CD4-positive, alpha-beta T cell treated with Interferon gamma for 1 hour (primary cell): ENCODE data around the gene PDGFRA.
"Not testable (repeated sequence)": the region's sequence is repeated elsewhere in the genome, so short reads cannot be mapped to it uniquely, and the experiment has no call there.

ENCODE experiments used
- DNase-seq: peaks from one replicate; pipeline ENCODE4 v3.0.0-alpha.2; 2020

PDGFRA gene

GRCh38 chr4:54228056-54228527 is 1.0 kb upstream of the PDGFRA start:
- DNase-seq, result no peak

GRCh38 chr4:54228546-54228945 is 547 bp upstream of the PDGFRA start:
- DNase-seq, result no peak

DNA sequence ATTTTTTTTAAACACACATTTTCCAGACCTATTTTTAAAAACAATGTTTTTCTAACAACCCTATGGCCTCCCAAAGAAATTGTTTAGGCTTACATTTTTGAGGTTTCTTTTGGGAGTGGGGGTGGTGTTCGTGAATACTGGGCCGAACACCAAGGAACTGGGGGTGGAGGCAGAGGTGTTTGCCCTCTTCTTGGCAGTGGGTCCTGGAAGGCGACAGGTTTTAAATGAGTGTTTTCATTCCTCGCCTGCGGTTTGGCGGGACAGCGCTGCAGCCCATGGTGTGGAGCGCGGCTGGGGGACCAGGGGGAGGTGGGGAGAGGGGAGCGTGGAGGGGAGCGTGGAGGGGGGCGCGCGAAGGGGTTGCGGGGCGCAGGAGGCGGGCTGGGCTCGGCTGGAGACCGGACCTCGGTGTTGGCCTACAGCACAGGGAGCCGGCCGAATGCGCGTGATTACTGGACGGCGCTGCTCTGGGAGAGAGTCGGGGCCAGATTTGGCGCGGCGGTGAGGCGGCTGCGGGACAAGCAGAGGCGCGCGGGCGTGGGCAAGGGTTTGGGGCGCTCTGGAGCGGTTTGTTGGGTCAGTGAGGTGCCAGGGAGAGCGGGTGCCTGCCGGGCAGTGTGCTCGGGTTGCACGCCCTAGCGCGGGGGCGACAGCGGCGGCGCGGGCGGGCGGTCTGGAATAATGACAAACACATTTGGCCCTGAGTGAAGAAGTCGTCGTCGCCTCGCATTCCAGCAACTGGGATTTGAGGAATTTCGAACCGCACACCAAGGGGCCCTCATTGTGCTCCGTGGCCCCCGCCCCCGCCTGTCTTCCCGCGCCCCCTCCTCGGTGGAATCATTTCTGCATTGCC is 764 bp downstream of the PDGFRA start:
- no peak for DNase-seq

DNA sequence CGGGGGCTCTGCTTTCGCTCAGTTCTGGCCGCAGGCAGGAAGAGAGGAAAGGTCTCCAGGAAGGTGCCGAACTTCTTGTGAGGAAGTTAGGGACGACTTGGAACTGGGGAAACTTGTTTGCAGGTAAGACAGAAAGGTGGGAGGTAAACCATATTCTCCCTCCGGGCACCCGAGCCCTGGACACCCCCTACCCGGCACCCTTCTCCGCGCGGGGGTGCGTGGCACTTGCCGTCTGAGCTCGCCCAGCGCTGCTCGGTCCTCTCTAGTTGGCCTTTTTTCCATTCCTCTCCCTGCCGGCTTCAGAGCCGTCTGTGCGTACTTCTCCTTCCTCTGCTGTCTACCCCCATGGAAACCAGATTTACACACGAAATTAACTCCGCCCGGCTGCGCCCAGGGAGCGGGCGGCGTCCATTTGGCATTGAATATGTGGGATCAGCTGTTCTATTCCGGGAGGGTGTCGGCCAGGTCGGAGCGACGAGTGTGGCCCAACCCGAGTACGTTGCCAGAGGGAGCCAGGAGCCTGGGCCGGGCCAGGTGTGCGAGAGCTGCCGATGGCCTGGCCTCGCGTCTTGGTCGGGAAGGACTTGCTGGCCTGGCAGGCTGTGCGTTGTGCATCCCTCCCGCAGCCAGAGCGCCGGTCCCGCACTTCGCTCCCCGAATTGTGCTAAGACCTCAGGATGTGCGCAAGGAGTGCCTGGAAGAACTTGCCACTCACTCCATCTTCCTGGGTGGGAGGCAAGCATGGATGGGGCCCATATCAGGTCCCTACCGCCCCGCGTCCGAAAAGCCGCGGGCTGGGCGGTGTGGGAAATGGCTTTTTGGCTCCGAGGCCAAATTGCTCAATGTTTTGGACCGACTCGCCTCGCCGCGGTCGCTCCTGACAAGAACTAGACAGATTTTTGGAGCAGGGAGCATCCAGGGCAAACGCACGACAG is 1.7 kb downstream of the PDGFRA start:
- DNase-seq, result no peak

GRCh38 chr4:54231419-54231767 is 2.3 kb downstream of the PDGFRA start:
- no peak for DNase-seq

GRCh38 chr4:54231768-54232688 is 2.9 kb downstream of the PDGFRA start:
- DNase-seq, result no peak

DNA sequence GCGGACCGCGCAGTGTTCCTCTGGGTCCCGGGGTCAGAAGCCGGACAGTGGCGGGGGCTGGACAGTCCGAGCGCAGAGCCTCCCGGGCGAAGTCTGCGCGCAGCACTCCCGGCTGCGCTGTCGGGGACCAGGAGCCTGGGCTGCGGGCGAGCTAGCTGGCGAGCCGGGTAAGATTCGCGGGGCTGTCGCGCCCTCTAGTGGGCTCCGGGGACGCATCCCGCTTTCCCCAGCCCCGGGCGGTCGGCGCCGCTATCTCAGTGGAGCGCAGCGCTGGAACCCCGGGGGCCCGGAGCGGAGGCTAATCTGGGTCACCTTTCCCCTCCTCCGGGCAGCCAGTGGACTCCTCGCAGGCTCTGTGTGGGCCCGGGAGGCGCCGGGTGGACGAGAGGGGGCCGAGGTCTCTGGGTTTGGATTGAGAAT is 4.2 kb downstream of the PDGFRA start:
- DNase-seq, result peak; percentile 65

- peak; percentile 65 for DNase-seq
Measured at GRCh38 chr4:54233697-54234496, 4.8 kb downstream of the PDGFRA start.

DNA sequence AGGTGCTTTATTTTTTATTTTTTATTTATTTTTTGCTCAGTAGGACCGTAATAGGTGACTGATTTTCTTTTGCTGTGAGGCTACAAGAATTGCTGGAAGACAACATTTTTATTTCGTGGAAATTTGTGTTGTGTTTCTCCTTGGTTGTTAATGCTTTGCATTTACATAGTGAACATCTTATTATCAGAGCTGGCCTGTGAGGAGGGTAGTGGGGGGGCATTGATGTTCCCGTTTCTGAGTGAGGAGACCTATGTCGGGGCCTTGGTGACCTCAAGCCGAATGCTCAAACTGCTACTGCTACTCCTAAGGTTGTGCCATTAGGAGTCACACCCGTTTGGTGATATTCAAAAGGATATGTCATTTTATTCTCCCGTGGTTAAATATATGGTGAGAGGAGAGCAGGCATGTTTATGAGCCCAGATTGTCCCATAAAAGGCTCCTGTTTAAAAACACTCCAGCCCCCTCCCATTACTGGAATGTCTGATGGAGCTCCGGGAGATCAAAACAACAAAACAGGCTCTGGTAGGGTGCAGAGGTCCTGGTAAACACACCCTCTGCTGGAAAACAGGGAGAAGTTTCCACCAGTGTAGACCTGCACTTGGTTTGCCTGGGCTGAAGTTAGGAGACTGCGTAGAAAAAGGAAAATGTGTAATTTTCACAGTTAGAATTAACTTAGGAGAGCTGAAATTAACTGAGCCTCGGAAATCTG is 5.6 kb downstream of the PDGFRA start:
- DNase-seq, result no peak

- DNase-seq, result not testable (repeated sequence)
Measured at GRCh38 chr4:54236316-54236715, 7.2 kb downstream of the PDGFRA start.

DNA sequence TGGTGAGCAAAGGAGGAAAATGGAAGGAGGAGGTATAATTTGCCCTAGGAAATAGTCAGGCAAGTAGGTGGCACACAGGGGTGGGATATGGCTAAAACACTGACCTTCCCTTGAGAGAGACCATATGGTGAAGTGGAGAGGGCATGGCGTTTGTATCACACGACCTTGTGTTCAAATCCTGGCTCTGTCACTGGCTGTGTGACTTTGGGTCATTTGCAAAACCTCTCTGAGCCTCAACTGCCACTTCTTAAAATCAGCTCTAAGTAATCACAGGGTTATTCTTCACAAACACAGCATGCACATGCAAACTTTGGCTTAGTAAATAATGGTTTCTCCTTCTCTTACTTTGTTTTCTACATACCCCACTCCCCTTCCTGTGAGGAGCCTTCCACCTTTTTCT is 8.7 kb downstream of the PDGFRA start:
- no peak for DNase-seq

GRCh38 chr4:54238389-54238788 is 9.3 kb downstream of the PDGFRA start:
- DNase-seq, result no peak

DNA sequence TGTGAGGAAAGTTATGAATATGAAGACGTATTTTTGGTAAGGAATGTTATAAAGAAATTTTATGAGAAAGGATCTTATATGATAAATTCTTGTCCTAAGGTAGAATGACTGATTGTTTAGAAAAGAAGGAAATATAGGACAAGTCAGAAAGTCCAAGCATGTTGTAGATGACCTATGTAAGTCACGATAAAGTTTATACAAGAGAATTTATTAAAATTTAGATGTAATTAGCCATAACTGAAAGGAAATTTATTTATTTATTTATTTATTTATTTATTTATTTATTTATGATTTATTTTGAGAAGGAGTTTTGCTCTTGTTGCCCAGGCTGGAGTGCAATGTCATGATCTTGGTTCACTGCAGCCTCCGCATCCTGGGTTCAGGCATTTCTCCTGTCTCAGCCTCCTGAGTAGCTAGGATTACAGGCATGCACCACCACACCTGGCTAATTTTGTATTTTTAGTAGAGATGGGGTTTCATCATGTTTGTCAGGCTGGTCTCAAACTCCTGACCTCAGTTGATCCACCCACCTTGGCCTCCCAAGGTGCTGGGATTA is 12.3 kb downstream of the PDGFRA start:
- not testable (repeated sequence) for DNase-seq

GRCh38 chr4:54243541-54243940 is 14.4 kb downstream of the PDGFRA start:
- DNase-seq, result not testable (repeated sequence)

DNA sequence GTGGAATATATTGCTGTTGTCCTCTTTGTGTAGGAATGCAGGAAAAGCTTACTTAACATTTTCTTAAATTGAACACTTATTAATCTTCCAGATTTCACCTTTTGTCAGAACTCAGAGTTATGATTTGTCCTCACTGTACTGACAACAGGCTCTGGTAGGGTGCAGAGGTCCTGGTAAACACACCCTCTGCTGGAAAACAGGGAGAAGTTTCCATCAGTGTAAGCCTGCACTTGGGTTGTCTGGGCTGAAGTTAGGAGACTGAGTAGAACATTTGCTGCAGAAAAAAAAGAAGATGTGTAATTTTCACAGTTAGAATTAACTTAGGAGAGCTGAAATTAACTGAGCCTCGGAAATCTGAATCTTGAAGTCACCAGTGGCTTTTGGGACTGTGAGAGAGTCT is 23.2 kb downstream of the PDGFRA start:
- not testable (repeated sequence) for DNase-seq

DNA sequence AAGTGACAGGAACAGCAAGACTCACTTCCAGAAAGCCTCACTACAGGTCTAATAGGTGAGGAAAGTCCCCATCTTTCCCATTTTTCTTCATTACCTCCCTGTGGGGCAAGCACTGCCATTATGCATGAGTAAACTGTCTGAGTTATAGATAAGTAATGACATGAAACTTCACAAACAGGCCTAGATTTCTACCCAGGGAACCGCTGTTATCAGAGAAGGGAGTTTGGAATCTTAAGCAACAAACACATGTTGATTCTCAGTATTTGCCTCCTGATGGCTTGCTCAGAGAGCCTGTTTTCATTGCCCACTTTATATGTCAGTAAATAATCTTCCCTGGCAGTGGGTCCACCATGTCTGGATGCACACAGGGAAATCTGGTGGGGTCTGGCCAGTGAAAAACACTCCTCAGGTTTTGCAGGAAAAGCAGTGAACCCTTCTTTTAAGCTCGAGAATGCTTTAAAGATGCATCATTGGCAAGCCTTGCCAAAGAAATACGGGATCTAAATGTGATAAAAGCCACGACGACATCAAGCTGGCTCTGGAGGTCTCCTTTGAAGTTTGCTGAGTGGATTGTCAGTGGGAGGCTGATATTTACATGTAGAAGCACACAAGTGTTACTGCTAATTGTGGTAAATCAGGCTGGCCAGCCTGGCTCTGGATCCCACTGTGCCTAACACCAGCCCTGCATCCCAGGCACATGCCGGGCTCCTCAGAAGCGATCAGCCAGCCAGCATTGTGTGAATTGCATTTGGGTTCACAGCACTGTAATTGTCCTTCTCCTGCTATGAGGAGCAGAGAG is 25.2 kb downstream of the PDGFRA start:
- DNase-seq, result no peak

- no peak for DNase-seq
Measured at GRCh38 chr4:54254915-54255246, 25.8 kb downstream of the PDGFRA start.

GRCh38 chr4:54255881-54256280 is 26.8 kb downstream of the PDGFRA start:
- DNase-seq, result no peak

GRCh38 chr4:54256491-54257486 is 27.7 kb downstream of the PDGFRA start:
- DNase-seq, result no peak
